ENCODE measurements around the gene GRP.

DNA sequence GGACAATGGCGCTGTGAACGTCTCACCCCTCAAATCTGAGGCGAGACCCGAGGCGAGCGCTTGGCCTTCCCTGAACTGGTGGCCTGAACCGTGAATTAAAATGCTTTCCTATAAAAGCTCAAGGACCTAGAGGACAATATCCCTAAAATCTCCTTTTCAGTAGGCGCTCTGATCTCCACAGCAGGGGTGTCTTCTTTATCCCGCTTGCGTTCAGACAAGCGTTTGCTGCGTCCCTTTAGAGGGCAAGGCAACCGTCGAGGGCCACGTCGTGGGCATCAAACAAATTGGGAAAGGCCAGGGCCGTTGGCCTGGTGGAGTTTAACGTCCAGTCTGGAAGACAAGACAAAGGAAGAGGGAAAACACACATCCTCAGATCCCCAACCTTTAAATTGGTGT lies 54.6 kb downstream of the GRP start:
- TF ChIP-seq RARB (CRISPR knock-in tag; IDR thresholded peaks at IDR 0.05) (no peak), ZFP30 (CRISPR knock-in tag; IDR thresholded peaks at IDR 0.05) (no peak)
